SU-DHL-6 (cell line): ENCODE data around the gene SPEF2.

Experiments used
- H2AFZ ChIP-seq: fragments of 200-600 bp; sonication (generic); 2 replicates; pipeline ENCODE4 v1.6.1; 2014; ENCODE audit warnings: low read depth, mild to moderate bottlenecking, moderate library complexity, mixed read lengths, antibody characterized with exemption, low read length; ENCODE audit not compliant: severe bottlenecking
- H3F3A ChIP-seq: fragments of 200-600 bp; shearing (Covaris generic); 2 replicates; pipeline ENCODE4 v1.6.0; 2016; ENCODE audit warnings: antibody characterized with exemption, mild to moderate bottlenecking; ENCODE audit not compliant: insufficient read depth
- H3K27ac ChIP-seq: fragments of 200-600 bp; sonication (generic); 2 replicates; pipeline ENCODE4 v1.5.1; 2016; ENCODE audit warnings: low read depth, mild to moderate bottlenecking, low read length, moderate library complexity, mixed read lengths
- H3K27me3 ChIP-seq: fragments of 200-600 bp; sonication (generic), shearing (Covaris generic); 2 replicates; pipeline ENCODE4 v1.6.0; 2014; ENCODE audit warnings: mild to moderate bottlenecking, low read length
- H3K36me3 ChIP-seq: fragments of 200-600 bp; sonication (generic); 2 replicates; pipeline ENCODE4 v1.6.1; 2014; ENCODE audit warnings: mild to moderate bottlenecking, low read length, mixed read lengths
- H3K4me2 ChIP-seq: fragments of 300-600, 200-600 bp; shearing (Covaris generic), sonication (generic); 2 replicates; pipeline ENCODE4 v1.6.0; 2014; ENCODE audit warnings: low read length, low read depth, mild to moderate bottlenecking; ENCODE audit not compliant: poor library complexity, severe bottlenecking
- H3K4me3 ChIP-seq: fragments of 200-600 bp; sonication (generic); 2 replicates; pipeline ENCODE4 v1.5.1; 2014; ENCODE audit warnings: antibody characterized with exemption, low read length, mild to moderate bottlenecking, mixed read lengths; ENCODE audit not compliant: insufficient read depth, poor library complexity, severe bottlenecking
- H3K79me2 ChIP-seq: fragments of 200-600 bp; sonication (generic); 2 replicates; pipeline ENCODE4 v1.6.1; 2014; ENCODE audit warnings: mild to moderate bottlenecking, low read length, moderate library complexity; ENCODE audit not compliant: insufficient read depth
- H3K9ac ChIP-seq: fragments of 200-600 bp; sonication (generic); 2 replicates; pipeline ENCODE4 v1.7.0; 2014; ENCODE audit warnings: mild to moderate bottlenecking, low read length
- H3K9me2 ChIP-seq: fragments of 200-600 bp; sonication (generic); replicated peaks from 2 replicates; pipeline ENCODE4 v1.6.1; 2014; ENCODE audit warnings: low read length; ENCODE audit not compliant: insufficient read depth
- H3K9me3 ChIP-seq: fragments of 200-600 bp; sonication (generic); 2 replicates; pipeline ENCODE4 v1.6.1; 2014; ENCODE audit warnings: low read length, mixed read lengths; ENCODE audit not compliant: insufficient read depth
- H4K20me1 ChIP-seq: fragments of 200-600 bp; sonication (generic); 2 replicates; pipeline ENCODE4 v1.6.1; 2014; ENCODE audit warnings: low read depth, mild to moderate bottlenecking, antibody characterized with exemption, low read length, moderate library complexity, mixed read lengths
- CTCF ChIP-seq: fragments of 200-600 bp; sonication (generic); IDR thresholded peaks from one replicate; pipeline ENCODE4 v1.5.1; 2017; ENCODE audit warnings: antibody characterized with exemption, mild to moderate bottlenecking, low read length, moderate library complexity; ENCODE audit not compliant: insufficient read depth, poor library complexity, severe bottlenecking
- EZH2phosphoT487 ChIP-seq: fragments of 200-600 bp; sonication (generic), shearing (Covaris generic); conservative IDR thresholded peaks from 2 replicates; pipeline ENCODE4 v1.6.1; 2018; ENCODE audit warnings: mild to moderate bottlenecking, antibody characterized with exemption, low read length, moderate library complexity, mixed read lengths

Gene SPEF2

DNA sequence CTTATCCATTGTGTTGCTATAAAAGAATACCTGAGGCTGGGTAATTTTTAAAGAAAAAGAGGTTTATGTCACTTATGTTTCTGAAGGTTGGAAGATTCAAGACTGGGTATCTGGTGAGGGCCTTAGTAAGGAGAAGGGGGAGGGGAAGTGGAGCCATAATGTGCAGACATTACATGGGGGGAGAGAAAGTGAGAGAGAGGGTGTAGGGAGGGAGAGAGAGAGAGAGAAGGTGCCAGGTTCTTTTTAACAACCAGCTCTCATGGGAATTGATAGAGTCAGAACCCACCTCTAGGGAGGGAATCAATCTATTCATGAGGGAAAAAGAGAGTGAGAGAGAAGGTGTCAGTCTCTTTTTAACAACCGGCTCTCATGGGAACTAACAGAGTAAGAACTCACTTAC is 29.5 kb downstream of the SPEF2 start:
- Histone ChIP-seq H3K27ac (no peak overlapping the region), H3K4me2 (no peak overlapping the region), H3K9me2 (no peaks in the 10 kb centered on the region), H3K9me3 (no peaks in the 10 kb centered on the region), H2AFZ (no peak overlapping the region), H3K79me2 (no peaks in the 10 kb centered on the region), H3K9ac (no peak overlapping the region), H3F3A (no peaks in the 10 kb centered on the region), H4K20me1 (no peaks in the 10 kb centered on the region), H3K36me3 (no peaks in the 10 kb centered on the region), H3K4me3 (no peak overlapping the region), H3K27me3 (no peaks in the 10 kb centered on the region)
- no peak for TF ChIP-seq EZH2phosphoT487
- TF ChIP-seq CTCF: no peak

DNA sequence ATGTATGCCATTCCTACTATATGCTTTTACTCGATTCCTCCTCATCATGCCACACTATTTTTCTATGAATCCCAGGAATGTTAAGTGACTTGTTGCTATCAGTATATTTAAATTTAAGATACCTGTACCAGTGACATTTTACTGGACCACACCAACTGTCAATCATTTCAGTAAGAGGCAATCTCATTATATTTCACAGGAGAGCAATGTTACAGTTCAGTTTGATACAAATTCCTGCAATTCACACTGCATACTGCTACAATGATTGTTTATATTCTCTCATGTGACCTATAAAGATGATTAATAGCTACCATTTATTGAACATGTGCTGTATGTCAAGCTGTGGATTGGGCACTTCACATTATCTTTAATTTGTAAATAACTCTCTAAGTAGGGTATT is 30.0 kb downstream of the SPEF2 start:
- H3K9me3 ChIP-seq: no peaks in the 10 kb centered on the region
- H3K9ac ChIP-seq: no peak overlapping the region
- H3K36me3 ChIP-seq: no peaks in the 10 kb centered on the region
- H2AFZ ChIP-seq: no peak overlapping the region
- no peaks in the 10 kb centered on the region for H3F3A ChIP-seq
- H3K79me2 ChIP-seq: no peaks in the 10 kb centered on the region
- no peak overlapping the region for H3K4me3 ChIP-seq
- H3K27ac ChIP-seq: no peak overlapping the region
- H3K4me2 ChIP-seq: no peak overlapping the region
- TF ChIP-seq EZH2phosphoT487 (no peak), CTCF (no peak)
- H3K27me3 ChIP-seq: no peaks in the 10 kb centered on the region
- H3K9me2 ChIP-seq: no peaks in the 10 kb centered on the region
- H4K20me1 ChIP-seq: no peaks in the 10 kb centered on the region

GRCh38 chr5:35651002-35651756 is 33.5 kb downstream of the SPEF2 start:
- no peaks in the 10 kb centered on the region for H3K27me3 ChIP-seq
- H3K9me2 ChIP-seq: no peaks in the 10 kb centered on the region
- no peaks in the 10 kb centered on the region for H3K9me3 ChIP-seq
- H3F3A ChIP-seq: no peaks in the 10 kb centered on the region
- no peaks in the 10 kb centered on the region for H4K20me1 ChIP-seq
- H3K9ac ChIP-seq: no peak overlapping the region
- no peak overlapping the region for H3K27ac ChIP-seq
- no peaks in the 10 kb centered on the region for H3K36me3 ChIP-seq
- no peaks in the 10 kb centered on the region for H3K79me2 ChIP-seq
- no peak overlapping the region for H3K4me2 ChIP-seq
- H3K4me3 ChIP-seq: no peak overlapping the region
- no peak overlapping the region for H2AFZ ChIP-seq
- TF ChIP-seq CTCF: no peak
- no peak for TF ChIP-seq EZH2phosphoT487
